Fibroblast of lung (primary cell): Measurements from ENCODE around the gene GFPT2. TPM values are rescaled to one million over a fixed set of nuclear protein-coding genes. Genes with fewer than 3 reads are reported as not detected.

Experiments used
- DNase-seq, 2 donors: peaks; one replicate each; pipeline versions ENCODE4 v3.0.0 to v3.0.0-alpha.2; 2010; ENCODE audit warnings: low read depth in 2 of 2
- H2AFZ ChIP-seq: 2 replicates; pipeline ENCODE4 v1.5.1; 2012; ENCODE audit warnings: low read length, control low read depth, inconsistent platforms
- H3K27ac ChIP-seq: 2 replicates; pipeline ENCODE4 v1.5.1; 2011; ENCODE audit warnings: low read length, control low read depth; ENCODE audit not compliant: insufficient read depth
- H3K27me3 ChIP-seq: 2 replicates; pipeline ENCODE4 v1.5.1; 2011; ENCODE audit warnings: mild to moderate bottlenecking, low read length; ENCODE audit not compliant: control insufficient read depth, insufficient read depth
- H3K36me3 ChIP-seq: 2 replicates; pipeline ENCODE4 v1.5.1; 2011; ENCODE audit warnings: low read length; ENCODE audit not compliant: control insufficient read depth, insufficient read depth
- H3K4me1 ChIP-seq: 2 replicates; pipeline ENCODE4 v1.5.1; 2011; ENCODE audit warnings: low read length; ENCODE audit not compliant: control insufficient read depth, insufficient read depth; ENCODE audit errors: extremely low read depth
- H3K4me2 ChIP-seq: 2 replicates; pipeline ENCODE4 v1.5.1; 2011; ENCODE audit warnings: low read length, control low read depth; ENCODE audit not compliant: insufficient read depth; ENCODE audit errors: extremely low read depth
- H3K4me3 ChIP-seq, 4 experiments: fragments of 200-600 bp in 1 of 4; sonication (generic) in 1 of 4; replicated peaks in 1 of 4; 2 replicates each; pipeline ENCODE4 v1.5.1; 2011 to 2016; ENCODE audit warnings: low read length in 4 of 4, low read depth in 3 of 4, mild to moderate bottlenecking in 3 of 4, control low read depth in 2 of 4, inconsistent platforms in 1 of 4, mixed read lengths in 1 of 4; ENCODE audit not compliant: insufficient read depth in 1 of 4; ENCODE audit errors: control extremely low read depth in 1 of 4
- H3K79me2 ChIP-seq: 2 replicates; pipeline ENCODE4 v1.5.1; 2012; ENCODE audit warnings: mild to moderate bottlenecking, low read length, inconsistent platforms; ENCODE audit not compliant: control insufficient read depth, insufficient read depth
- H3K9ac ChIP-seq: 2 replicates; pipeline ENCODE4 v1.5.1; 2011; ENCODE audit warnings: mild to moderate bottlenecking, low read length, control low read depth; ENCODE audit not compliant: insufficient read depth
- H3K9me3 ChIP-seq: 2 replicates; pipeline ENCODE4 v1.5.1; 2012; ENCODE audit warnings: low read depth, low read length; ENCODE audit not compliant: control insufficient read depth, insufficient read depth
- H4K20me1 ChIP-seq: 2 replicates; pipeline ENCODE4 v1.5.1; 2011; ENCODE audit warnings: low read length; ENCODE audit not compliant: control insufficient read depth, insufficient read depth; ENCODE audit errors: extremely low read depth
- CTCF ChIP-seq, 2 donors: IDR thresholded peaks in 1 of 2; conservative IDR thresholded peaks in 1 of 2; 1 replicate in 1 of 2; 2 replicates in 1 of 2; pipeline ENCODE4 v1.5.1; 2011 to 2012; ENCODE audit warnings: low read length in 2 of 2, control low read depth in 1 of 2, inconsistent platforms in 1 of 2, low read depth in 1 of 2, mild to moderate bottlenecking in 1 of 2
- EZH2 ChIP-seq: IDR thresholded peaks from 2 replicates; pipeline ENCODE4 v1.5.1; 2012; ENCODE audit warnings: low read length, control low read depth, mild to moderate bottlenecking; ENCODE audit errors: missing control alignments
- polyA plus RNA-seq, 2 donors: library from polyadenylated mRNA; depleted of rRNA in 1 of 2; stranded (reverse) in 1 of 2; unstranded in 1 of 2; fragments of >200 nt; gene quantifications; 2 replicates each; pipeline ENCODE4 v1.2.1, GENCODE V29; 2011 to 2012; ENCODE audit warnings: missing spikeins in 1 of 2
- total RNA-seq: library from RNA; depleted of rRNA; stranded (reverse); fragments of >200 nt; gene quantifications from 2 replicates; pipeline ENCODE4 v1.2.1, GENCODE V29; 2014

GFPT2 gene
- total and polyA plus RNA-seq, 2 donors (not counting 1 experiment from before 2014, with no cell fraction given): 6.1 to 19.3 TPM

DNA sequence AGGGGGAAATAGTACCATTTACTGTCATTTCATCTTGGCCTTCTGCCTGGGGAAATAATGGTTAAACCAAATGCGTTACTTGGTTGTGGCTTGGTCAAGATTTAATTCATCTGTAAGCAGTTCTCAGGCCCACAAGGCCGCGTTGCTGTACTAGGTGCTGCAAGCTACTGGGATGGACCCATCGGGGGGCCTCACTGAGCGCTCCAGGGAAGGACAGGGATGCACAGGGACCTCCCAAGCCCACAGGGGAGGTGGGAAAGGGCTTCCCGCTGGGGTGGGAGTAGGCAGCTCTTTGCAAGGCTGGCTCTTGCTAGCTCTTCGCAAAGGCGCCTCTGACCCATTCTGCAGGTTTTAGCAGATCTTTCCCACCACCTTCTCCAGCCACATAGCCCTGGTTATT is 8.0 kb downstream of the GFPT2 start:
- Histone ChIP-seq H3K27me3 (no peaks in the 10 kb centered on the region), H3K4me1 (peaks cover 2% of the 10 kb centered on the region), H3K4me2 (no peak overlapping the region), H3K4me3 (no peak overlapping the region), H3K27ac (no peak overlapping the region), H4K20me1 (peaks cover 2% of the 10 kb centered on the region), H3K9me3 (no peaks in the 10 kb centered on the region), H3K79me2 (no peaks in the 10 kb centered on the region), H3K9ac (no peak overlapping the region), H2AFZ (no peak overlapping the region), H3K36me3 (no peaks in the 10 kb centered on the region)
- TF ChIP-seq EZH2 (no peak), CTCF (conservative IDR thresholded peaks at IDR 0.05 in 1 of 2, IDR thresholded peaks at IDR 0.05 in 1 of 2; ENCODE audit: low read depth in 1 of 2, low read length in 2 of 2) (no peak)
- no peak for DNase-seq

- Histone ChIP-seq H3K9ac (no peak overlapping the region), H3K36me3 (no peaks in the 10 kb centered on the region), H4K20me1 (peaks cover 2% of the 10 kb centered on the region), H3K79me2 (no peaks in the 10 kb centered on the region), H3K9me3 (no peaks in the 10 kb centered on the region), H3K4me2 (no peak overlapping the region), H2AFZ (no peak overlapping the region), H3K27ac (no peak overlapping the region), H3K4me3 (no peak overlapping the region), H3K27me3 (no peaks in the 10 kb centered on the region), H3K4me1 (peaks cover 2% of the 10 kb centered on the region)
- no peak for DNase-seq
- TF ChIP-seq EZH2: no peak
- TF ChIP-seq CTCF (conservative IDR thresholded peaks at IDR 0.05 in 1 of 2, IDR thresholded peaks at IDR 0.05 in 1 of 2; ENCODE audit: low read depth in 1 of 2, low read length in 2 of 2): no peak
Measured at GRCh38 chr5:180344696-180344999, 8.5 kb downstream of the GFPT2 start.

- TF ChIP-seq CTCF (conservative IDR thresholded peaks at IDR 0.05 in 1 of 2, IDR thresholded peaks at IDR 0.05 in 1 of 2; ENCODE audit: low read depth in 1 of 2, low read length in 2 of 2) (no peak), EZH2 (no peak)
- H3K9me3 ChIP-seq: no peaks in the 10 kb centered on the region
- peaks cover 2% of the 10 kb centered on the region for H4K20me1 ChIP-seq
- no peak overlapping the region for H3K9ac ChIP-seq
- no peaks in the 10 kb centered on the region for H3K27me3 ChIP-seq
- H3K4me3 ChIP-seq: peak overlapping the region in 1 of 4 experiments; percentile 3
- no peaks in the 10 kb centered on the region for H3K79me2 ChIP-seq
- H3K36me3 ChIP-seq: no peaks in the 10 kb centered on the region
- peaks cover 2% of the 10 kb centered on the region for H3K4me1 ChIP-seq
- no peak overlapping the region for H3K4me2 ChIP-seq
- H3K27ac ChIP-seq: no peak overlapping the region
- peak in 1 of 2 donors; percentile 76 for DNase-seq
- no peak overlapping the region for H2AFZ ChIP-seq
Measured at GRCh38 chr5:180343831-180344695, 9.1 kb downstream of the GFPT2 start.
